GM12873 (cell line): Measurements from ENCODE around the gene HTR4.

Experiments
- TF ChIP-seq, protein P1 (sequence below): IDR thresholded peaks from 2 replicates; pipeline ENCODE4 v1.5.1; 2012; ENCODE audit warnings: low read depth, mild to moderate bottlenecking, moderate library complexity, low read length, control low read depth; ENCODE audit not compliant: insufficient read depth; ENCODE audit errors: missing control alignments

The HTR4 gene

DNA sequence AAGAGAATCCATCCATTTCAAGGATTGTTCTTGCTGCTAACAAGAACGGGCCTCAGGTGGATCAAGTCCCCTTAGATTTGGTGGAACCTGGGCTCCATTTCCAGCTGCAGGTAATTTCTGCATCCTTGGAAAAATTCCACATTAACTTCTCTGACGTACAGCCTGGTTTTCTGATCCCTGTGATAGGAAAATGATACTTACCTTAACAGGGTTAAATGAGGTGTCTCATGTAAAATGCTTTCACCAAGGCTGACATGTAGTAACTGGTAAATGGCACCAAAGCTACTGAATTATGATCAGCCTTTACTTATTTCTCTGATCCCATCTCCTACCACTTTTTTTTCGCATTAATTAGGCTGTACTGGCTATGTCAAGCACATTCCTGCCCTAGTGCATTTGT is 176.9 kb downstream of the HTR4 start:
- TF ChIP-seq, protein P1, sequence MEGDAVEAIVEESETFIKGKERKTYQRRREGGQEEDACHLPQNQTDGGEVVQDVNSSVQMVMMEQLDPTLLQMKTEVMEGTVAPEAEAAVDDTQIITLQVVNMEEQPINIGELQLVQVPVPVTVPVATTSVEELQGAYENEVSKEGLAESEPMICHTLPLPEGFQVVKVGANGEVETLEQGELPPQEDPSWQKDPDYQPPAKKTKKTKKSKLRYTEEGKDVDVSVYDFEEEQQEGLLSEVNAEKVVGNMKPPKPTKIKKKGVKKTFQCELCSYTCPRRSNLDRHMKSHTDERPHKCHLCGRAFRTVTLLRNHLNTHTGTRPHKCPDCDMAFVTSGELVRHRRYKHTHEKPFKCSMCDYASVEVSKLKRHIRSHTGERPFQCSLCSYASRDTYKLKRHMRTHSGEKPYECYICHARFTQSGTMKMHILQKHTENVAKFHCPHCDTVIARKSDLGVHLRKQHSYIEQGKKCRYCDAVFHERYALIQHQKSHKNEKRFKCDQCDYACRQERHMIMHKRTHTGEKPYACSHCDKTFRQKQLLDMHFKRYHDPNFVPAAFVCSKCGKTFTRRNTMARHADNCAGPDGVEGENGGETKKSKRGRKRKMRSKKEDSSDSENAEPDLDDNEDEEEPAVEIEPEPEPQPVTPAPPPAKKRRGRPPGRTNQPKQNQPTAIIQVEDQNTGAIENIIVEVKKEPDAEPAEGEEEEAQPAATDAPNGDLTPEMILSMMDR, result no peak

DNA sequence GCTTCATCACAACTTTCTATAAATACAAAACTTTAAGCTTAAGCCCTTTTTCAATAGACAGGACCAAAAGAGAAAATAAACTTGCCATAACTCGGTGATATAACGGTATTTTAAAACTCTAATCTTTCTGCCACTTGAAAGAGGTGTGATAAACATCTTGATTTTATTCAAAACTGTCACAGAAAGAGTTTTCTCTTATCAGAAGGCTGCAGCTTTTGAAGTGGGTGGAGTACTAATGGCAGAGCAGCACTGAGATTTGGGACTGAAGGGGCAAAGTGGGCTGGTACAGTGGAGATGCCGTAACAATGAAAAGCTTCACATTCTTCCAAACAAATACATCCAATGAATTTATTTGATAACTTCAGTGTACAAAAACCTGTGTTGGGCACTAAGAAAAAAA is 178.0 kb downstream of the HTR4 start:
- TF ChIP-seq, protein P1, result no peak

DNA sequence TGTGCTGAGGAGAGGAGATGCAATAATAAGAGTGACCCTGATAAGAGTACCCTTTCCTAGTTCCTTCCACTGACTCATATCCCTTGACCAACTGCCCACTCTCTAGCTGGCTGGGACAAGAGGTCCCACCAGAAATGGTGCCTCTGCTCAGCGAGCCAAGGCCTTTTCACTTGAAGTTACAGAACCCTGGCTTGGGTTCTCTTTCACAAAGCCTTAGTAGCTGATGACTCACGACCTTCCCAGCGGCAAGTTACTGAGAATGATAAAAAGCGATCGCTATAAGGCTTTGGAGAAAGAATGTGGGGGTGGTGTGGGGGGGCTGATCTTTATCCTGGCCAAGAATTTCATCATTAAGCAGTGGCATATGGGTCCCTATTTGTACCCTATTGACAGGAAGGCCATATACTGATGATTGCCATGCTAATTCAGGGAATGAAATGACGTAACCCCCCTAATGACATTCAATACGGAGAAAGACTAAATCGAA is 180.3 kb downstream of the HTR4 start:
- TF ChIP-seq, protein P1, result no peak

DNA sequence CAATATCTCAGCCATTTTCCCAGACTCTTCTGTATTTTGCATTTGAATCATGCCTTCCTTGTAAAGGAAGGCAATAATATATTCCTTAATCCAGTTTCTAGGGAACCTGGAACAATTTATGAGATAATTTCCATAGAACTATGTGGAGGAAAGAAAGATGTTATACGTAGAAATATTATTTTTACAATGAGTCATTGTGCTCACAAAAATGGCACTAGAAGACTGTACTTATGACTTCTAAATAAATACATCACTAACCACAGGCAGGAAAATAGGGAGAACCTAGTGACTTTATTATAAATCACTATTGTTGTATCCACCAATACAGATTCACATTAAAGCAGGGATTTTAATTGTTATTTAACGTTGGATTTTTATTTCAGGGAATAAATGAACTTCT is 182.9 kb downstream of the HTR4 start:
- TF ChIP-seq, protein P1, result no peak

DNA sequence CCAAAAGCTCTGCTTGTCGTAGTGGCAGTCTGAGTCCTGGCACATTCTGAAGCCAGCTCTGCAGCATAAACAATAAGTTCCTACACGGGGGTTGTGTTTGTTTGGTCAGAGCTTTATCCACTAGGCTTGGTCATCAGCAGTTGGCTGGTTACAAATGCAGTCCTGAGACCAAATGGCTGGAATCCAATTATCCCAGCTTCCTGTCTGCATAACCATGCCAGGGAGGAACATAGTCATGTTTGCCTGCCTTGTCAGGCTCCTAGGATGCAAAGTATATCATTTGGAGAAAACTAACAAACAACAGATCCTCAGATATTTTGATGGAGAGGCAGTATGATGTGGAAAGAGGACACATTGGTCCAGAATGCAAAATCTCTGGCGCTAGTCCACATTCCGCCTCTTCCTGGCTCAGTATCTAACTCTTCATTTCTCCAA is 184.8 kb downstream of the HTR4 start:
- TF ChIP-seq, protein P1, result no peak

DNA sequence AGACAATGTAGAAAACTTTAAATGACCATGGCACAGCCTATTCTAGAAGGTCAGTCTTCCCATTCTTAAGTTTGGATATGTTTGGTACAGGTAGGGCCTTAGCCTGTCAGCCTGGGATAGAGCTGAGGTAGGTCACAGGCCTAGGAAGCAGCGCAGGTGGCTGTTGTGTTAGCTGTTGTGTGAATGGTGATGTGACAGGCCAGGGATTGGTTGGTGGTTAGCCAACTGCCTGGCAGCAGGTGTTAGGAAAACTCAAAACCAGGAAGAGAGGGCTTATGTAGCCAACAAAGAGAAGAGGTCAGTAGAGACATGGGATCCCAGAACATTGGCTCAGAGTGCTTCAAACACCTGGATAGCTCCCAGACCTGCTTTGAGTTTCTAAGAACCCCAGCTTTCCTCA is 186.4 kb downstream of the HTR4 start:
- TF ChIP-seq, protein P1, result no peak

DNA sequence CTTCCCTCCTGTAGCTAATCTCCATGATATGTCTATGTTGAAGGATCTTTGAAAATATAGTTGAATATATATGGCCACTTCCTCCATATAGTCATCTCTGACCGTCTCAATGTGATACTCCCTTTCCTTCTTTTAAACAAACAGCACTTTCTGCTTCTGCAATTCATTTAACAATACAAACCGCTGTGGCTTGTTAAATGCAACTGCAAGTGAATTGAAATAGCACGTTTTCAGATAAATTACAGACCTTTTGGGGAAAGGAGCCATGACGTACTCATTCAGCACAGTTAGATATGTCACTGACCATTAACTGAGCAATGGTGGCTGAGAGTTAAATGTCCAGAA is 188.1 kb downstream of the HTR4 start:
- TF ChIP-seq, protein P1, result no peak
